Suppressor macrophage treated with lipopolysaccharide for 1 hour (primary cell): ENCODE results near the gene BAIAP2.
"Not testable (repeated sequence)": the region's sequence is repeated elsewhere in the genome, so short reads cannot be mapped to it uniquely, and the experiment has no call there.

Experiments used
- DNase-seq, 3 donors: peaks; one replicate each; pipeline ENCODE4 v3.0.0-alpha.2; 2020 to 2022

The BAIAP2 gene

DNA sequence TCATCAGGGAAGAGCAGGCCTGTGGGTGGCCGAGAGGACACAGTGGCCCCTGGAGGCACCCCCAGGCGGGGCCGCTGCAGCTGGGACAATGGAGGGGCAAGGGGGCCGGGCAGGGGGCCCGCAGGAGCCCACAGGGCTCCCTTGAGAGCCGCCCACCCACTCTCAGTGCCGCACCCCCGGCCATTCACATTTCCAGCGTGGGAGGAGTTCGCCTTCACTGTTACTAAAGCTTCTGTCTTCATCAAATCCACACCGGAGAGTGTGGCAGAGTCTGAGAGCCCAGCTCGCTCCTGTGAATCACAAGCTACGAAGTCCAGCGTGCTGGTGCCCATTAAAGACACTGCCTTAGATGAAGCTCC, 109.5 kb downstream of the BAIAP2 start:
- no peak for DNase-seq

DNA sequence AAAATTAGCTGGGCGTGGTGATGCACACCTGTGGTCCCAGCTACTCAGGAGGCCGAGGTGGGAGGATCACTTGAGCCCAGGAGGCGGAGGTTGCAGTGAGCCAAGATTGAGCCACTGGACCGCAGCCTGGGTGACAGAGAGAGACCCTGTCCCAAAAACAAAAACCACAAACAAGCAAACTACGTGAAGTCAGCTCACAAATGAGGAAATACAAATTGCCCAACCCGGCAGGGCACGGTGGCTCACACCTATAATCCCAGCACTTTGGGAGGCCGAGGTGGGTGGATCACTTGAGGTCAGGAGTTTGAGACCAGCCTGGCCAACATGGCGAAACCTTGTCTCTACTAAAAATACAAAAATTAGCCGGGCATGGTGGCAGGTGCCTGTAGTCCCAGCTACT, 111.3 kb downstream of the BAIAP2 start:
- not testable (repeated sequence) for DNase-seq

DNA sequence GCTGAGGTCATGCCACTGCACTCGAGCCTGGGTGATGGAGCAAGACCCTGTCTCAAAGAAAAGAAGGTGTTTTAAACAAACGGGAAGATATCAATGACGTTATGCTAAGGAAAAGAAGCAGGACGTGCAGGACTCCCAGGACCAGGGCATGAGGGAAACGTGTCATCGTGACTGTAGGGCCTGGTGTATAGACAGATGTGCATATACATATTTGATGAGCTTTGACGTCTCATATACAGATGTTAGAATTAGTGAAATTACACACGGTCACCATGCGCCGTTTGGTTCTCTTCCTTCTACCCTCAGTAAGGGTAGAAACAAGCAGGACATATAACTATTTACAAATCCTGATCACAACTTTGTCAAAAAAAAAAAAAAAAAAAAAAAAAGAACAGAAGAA, 112.8 kb downstream of the BAIAP2 start:
- DNase-seq: no peak

DNA sequence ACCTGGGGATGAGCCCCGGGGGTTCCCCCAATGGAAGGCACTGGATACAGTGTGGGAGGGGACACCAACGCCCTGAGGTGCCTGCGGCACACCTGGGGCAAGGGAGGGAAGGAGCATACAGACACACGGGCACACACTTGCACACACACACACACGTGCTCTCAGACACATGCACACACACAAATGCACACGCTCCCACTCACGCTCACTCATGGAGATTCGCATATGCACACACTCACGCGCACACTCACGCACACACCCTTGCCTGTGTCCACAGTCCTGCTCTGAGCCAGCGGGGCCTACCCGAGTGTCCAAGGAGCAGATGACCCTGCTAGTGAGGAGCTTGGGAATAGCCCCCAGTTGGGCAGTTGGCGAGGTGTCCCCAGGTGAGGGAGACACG, 113.6 kb downstream of the BAIAP2 start:
- no peak for DNase-seq

GRCh38 chr17:81148986-81149533, 114.1 kb downstream of the BAIAP2 start:
- peak; percentile 77 to 91 (median 90) for DNase-seq

- DNase-seq: peak; percentile 84 to 88 (median 86)
Measured at GRCh38 chr17:81150377-81151077, 115.6 kb downstream of the BAIAP2 start.

DNA sequence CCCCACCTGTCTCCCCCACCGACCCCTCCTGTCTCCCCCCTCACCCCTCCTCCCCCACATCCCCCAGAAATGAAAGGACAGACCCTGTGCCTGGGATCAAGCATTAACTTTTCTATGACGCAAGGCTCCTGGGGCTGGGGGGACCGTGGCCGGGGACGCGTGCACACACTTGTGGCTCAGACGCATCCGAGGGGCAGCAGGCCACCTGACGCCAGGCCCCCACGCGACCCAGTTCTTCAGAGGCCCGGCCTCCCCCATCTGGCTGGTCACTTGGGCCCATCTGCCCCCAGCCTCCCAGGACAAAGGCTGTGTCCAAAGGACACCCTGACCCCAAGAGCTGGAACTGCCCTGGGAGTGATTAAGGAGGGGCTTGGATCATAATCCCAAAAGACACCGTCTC, 116.3 kb downstream of the BAIAP2 start:
- DNase-seq: no peak

DNA sequence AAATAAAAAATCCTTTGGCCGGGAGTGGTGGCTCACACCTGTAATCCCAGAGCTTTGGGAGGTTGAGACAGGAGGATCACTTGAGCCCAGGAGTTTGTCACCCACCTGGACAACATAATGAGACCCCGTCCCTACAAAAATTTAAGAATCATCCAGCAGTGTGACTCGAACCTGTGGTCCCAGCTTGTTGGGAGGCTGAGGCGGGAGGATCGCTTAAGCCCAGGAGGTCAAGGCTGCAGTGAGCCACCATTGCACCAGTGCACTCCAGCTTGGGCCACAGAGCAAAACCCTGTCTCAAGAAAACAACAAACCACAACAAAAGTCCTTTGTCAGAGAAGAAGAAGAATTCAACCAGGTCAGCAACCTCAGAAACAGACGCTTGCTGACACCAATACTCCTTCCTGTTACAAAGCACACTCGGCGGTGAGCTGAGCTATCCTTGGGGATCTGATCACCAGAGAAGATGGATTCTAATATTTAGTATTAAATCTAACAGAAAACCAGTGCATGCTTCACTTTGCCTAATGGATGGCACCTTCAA, 117.4 kb downstream of the BAIAP2 start:
- DNase-seq: peak in 1 of 3 donors; percentile 25

DNA sequence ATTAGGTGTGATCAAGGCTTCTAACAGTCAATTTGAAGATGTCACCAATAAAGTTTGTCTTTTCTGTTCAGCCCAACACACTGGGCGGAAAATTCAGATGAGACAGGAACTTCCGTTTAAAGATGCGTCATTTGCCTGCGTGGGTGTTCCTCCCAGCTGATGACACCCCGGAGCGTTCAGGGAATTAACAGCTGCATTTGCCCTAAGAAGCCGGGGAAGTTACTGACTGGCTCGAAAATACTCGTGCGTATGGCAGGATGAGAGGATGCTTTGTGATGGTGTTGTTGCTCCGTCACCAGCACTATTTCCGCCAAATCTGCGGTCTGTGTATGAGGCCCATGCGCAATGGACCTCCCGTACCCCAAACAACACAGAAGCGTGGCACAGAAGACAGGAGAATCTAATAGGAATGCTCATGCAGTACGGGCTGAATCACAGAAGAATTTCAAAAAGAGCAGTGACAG, 118.4 kb downstream of the BAIAP2 start:
- peak; percentile 94 to 98 (median 97) for DNase-seq

GRCh38 chr17:81154016-81154415, 119.1 kb downstream of the BAIAP2 start:
- not testable (repeated sequence) for DNase-seq

GRCh38 chr17:81154961-81155360, 120.0 kb downstream of the BAIAP2 start:
- peak; percentile 65 to 80 (median 67) for DNase-seq

GRCh38 chr17:81156866-81157805, 122.2 kb downstream of the BAIAP2 start:
- no peak for DNase-seq

DNA sequence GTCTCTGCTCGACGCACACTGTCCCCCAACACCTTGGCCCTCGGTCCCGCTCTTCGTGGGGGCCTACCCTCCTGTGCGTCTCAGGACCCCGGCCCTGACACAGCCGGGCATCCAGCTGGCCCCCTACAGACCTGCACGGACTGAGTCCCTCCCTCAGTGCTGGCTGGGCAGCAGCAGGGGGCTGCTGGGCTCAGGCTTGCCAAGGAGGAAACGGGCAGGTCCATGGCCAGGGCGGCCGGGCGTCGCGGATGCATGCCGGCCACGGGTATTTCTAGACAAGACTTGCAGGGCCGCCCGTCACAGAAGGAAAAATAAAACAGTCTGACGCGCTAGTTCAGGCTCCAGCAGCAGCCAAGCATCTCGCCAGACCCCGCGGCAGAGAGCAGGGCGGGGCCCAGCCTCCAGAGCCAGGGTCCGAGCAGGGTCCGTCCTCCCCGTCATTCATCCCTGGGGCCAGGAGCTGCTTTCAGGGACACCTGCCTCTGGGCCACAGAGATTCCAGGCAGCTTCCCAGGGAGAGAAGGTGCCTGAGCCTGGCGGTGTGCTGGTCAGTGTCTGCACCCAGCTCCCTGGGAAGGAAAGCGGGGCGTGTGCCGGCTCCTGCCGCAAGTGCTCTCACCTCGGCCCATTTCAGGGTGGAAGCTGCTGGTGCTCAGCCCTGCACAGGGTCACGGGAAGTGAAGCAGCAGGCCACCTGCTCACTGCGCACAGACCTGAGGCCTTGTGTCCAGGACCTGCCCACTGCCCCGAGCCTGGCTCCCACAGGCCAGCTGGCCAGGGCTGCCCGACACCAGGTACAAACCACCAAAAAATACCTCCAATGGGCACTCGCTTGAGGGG, 123.1 kb downstream of the BAIAP2 start:
- DNase-seq: no peak

DNA sequence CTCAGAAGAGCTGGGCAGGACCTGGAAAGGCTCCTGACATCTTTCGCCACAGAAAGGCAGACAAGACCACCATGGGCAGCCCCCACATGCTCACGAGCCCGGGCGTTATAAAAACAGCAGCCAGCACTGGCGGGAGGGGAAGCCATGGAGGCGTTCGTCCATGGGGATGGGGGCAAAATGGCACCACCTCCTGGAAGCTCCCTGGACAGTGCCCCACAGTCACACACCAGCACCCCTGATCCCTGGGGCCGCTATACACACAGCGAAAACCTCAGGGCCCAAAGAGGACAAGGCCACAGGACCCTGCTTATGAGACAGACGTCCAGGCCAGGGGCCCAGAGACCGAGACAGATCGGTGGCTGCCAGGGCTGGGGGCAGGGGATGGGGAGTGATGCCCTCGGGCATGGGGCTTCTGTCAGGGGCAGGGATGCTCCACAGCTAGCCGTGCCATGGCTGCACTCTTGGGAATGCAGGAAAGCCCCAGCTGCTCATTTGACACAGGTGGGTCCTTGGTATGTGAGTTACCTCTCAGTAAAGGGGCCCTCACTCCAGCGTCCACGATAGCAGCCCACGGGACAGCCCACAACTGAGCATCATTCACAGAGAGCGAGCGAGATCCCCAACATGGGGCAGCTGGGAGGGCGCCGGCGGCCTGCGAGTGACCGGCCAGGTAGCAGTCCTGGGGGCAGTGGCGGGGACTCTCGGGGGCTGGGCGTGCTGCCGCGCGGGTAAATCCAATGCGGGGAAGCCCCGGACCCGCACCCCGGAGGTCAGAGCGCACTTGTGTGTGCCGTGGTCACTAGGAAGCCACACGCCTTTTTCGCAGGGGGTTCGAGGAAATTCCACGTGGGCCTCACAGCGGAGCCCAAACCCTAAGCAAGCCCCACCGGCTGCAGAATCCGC, 124.0 kb downstream of the BAIAP2 start:
- no peak for DNase-seq

GRCh38 chr17:81159611-81160265, 124.8 kb downstream of the BAIAP2 start:
- peak in 1 of 3 donors; percentile 34 for DNase-seq

DNA sequence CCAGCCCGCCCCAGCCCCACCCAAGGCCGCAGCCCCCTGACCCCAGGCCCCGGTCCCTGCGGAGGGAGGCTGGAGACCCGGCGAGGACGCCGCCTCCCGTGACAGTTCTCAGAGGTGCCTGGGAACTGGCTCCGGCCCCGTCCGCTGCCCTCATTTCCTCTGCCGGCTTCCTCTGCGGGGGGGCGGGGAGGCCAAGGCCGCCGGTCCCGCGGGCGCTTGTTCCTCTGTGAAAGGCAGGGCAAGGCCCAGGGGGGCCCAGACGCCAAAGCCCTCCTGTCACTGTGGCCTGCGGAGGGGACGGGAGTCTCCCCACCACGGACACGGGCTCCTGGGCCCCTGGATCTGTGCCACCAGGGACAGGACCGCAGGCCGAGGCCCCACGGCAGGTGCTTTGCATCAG, 125.4 kb downstream of the BAIAP2 start:
- DNase-seq: peak; percentile 67 to 86 (median 76)

DNA sequence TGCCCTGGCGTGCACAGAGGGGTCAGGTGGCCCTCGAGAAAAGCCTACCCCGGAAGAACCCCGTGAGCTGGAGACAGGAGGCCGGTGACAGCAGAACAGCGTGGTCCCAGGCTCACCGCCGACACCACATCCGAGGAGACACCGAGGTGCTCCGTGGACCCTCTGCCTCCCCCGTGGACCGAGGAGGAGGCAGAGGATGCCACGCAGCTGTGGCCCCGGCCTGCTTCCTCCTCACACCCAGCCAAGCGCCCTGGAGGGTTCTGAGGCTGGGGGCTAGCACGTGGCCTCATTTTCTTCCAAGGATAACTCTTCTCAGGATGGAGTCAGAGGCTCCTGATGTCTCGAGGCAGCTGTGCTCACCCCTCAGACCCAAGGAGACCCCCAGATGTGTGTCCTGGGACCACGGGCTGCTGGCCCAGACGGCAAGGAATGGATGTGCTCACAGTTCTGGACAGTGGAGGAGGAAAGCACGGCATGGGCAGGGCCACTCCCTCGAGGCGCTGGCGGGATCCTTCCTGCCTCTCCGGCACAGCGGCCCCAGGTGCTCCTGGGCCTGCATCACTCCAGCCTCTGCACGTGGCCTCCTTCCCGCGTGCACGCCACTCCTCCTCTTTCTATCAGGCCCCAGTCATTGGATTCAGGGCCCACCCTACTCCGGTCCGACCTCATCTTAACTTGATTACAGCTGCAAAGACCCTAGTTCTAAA, 125.9 kb downstream of the BAIAP2 start:
- no peak for DNase-seq

DNA sequence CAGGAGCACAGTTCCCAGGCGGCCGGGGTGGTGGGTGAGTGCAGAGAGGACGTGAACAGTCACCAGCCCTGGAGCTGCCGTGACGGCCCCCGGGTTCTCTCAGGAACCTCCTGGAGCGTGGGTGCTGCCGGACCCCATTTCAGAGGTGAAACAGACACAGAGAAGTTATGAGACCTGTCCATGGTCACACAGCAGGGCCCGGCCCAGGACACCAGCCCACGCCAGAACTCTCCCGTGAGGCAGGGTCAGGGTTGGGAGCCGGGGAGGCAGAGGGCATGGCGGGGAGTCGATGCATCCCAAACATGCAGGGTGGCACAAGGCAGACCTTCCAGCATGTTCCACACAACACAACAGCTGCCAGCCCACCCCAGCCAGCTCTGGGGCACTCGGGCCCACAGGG, 126.6 kb downstream of the BAIAP2 start:
- no peak for DNase-seq

DNA sequence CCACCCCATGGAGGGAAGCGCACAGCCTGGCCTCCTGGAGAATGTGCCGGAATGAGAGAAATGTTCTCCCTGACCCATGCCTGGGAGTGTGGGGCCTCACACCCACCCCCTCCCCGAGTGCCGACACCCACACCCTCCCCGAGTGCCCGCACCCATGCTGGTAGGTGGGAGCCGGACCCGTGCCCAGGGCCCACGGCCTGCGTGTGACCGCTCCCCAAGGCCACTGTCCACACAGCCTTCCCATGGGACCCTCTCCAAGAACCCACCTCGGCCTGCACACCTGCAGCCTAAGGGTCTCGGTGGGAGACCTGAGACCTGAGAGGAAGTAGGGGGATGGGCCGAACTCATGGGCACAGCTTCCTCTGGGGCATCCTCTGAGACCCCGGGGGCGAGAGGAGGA, 127.0 kb downstream of the BAIAP2 start:
- DNase-seq: no peak

- DNase-seq: no peak
Measured at GRCh38 chr17:81162491-81162890, 127.5 kb downstream of the BAIAP2 start.
